H1 (cell line): ENCODE measurements around the gene RGS21.

Source experiments
- EZH2 ChIP-seq: fragments of 200-600 bp; sonication (generic); IDR thresholded peaks from 2 replicates; pipeline ENCODE4 v1.7.1; 2012; ENCODE audit warnings: low read depth, mild to moderate bottlenecking, moderate library complexity, low read length, inconsistent platforms; ENCODE audit not compliant: severe bottlenecking
- TAF1 ChIP-seq: IDR thresholded peaks from 2 replicates; pipeline ENCODE4 v1.6.1; 2011; ENCODE audit warnings: mild to moderate bottlenecking, low read depth, low read length
- TF ChIP-seq, protein P1 (sequence below): IDR thresholded peaks from 2 replicates; pipeline ENCODE4 v1.6.1; 2012; ENCODE audit warnings: inconsistent platforms

DNA sequence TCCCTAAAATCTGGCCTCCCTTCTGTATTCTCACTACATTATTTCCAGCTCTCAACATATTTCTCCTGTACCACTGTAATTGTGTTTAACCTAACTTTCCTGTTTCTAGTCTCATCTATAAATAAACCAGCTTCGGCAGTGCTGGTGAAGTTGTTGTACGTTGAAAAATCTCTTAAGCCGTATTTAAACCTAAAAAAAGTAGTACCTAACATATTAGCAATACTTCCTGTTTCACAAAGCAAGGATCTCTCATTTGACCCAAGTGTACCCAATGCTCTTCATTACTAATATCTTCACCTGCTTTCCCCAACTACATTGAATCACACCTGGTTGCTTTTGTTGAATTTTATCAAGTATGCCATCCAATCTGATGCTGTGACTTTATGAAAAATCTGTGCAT lies 42.2 kb upstream of the RGS21 start:
- TF ChIP-seq TAF1, result no peak
- TF ChIP-seq, protein P1, sequence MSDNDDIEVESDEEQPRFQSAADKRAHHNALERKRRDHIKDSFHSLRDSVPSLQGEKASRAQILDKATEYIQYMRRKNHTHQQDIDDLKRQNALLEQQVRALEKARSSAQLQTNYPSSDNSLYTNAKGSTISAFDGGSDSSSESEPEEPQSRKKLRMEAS, result no peak
- TF ChIP-seq EZH2, result no peak
